CD14-positive monocyte (primary cell): ENCODE results near the gene KCNJ16. TPM values are rescaled to one million over a fixed set of nuclear protein-coding genes. Genes with fewer than 3 reads are reported as not detected.
A peak's percentile ranks its signal among the peaks of the same experiment; 100 is the strongest.

Experiments used
- DNase-seq, 3 donors: peaks; one replicate each; pipeline ENCODE4 v3.0.0-alpha.2; 2011 to 2022
- H2AFZ ChIP-seq: 2 replicates; pipeline ENCODE4 v1.6.0; 2012; ENCODE audit warnings: mild to moderate bottlenecking, low read depth, low read length, inconsistent platforms; ENCODE audit not compliant: insufficient read depth, poor library complexity, severe bottlenecking
- H3K27ac ChIP-seq, 2 donors: 1 replicate in 1 of 2; 2 replicates in 1 of 2; pipeline ENCODE4 v1.5.1; 2012 to 2013; ENCODE audit warnings: low read length in 2 of 2, control low read depth in 1 of 2, inconsistent platforms in 1 of 2, low read depth in 1 of 2, mild to moderate bottlenecking in 1 of 2
- H3K27me3 ChIP-seq, 2 donors: one replicate each; pipeline versions ENCODE4 v1.6.0 to v1.6.1; 2011 to 2013; ENCODE audit warnings: low read length in 2 of 2; ENCODE audit not compliant: control insufficient read depth in 2 of 2, insufficient read depth in 2 of 2
- H3K36me3 ChIP-seq, 2 donors: replicated peaks in 1 of 2; 1 replicate in 1 of 2; 2 replicates in 1 of 2; pipeline versions ENCODE4 v1.5.1 to v1.6.1; 2012 to 2013; ENCODE audit warnings: low read length in 2 of 2, control low read depth in 1 of 2, inconsistent platforms in 1 of 2, mild to moderate bottlenecking in 1 of 2; ENCODE audit not compliant: insufficient read depth in 2 of 2, control insufficient read depth in 1 of 2
- H3K4me1 ChIP-seq, 2 donors: 1 replicate in 1 of 2; 2 replicates in 1 of 2; pipeline versions ENCODE4 v1.5.1 to v1.6.1; 2012 to 2013; ENCODE audit warnings: low read length in 2 of 2, control low read depth in 1 of 2, inconsistent platforms in 1 of 2, mild to moderate bottlenecking in 1 of 2, moderate library complexity in 1 of 2; ENCODE audit not compliant: insufficient read depth in 2 of 2, control insufficient read depth in 1 of 2
- H3K4me2 ChIP-seq: replicated peaks from 2 replicates; pipeline ENCODE3; 2012; ENCODE audit warnings: low read length, moderate library complexity, mild to moderate bottlenecking; ENCODE audit not compliant: poor library complexity, severe bottlenecking; ENCODE audit errors: extremely low read depth
- H3K4me3 ChIP-seq, 3 experiments: fragments of 200-600 bp in 1 of 3; sonication (generic) in 1 of 3; replicated peaks in 1 of 3; 1 replicate in 2 of 3; 2 replicates in 1 of 3; pipeline ENCODE4 v1.5.1; 2011 to 2013; ENCODE audit warnings: low read length in 3 of 3, mild to moderate bottlenecking in 3 of 3, control low read depth in 2 of 3, low read depth in 2 of 3, inconsistent platforms in 1 of 3, moderate library complexity in 1 of 3
- H3K79me2 ChIP-seq: 2 replicates; pipeline ENCODE4 v1.6.0; 2012; ENCODE audit warnings: mild to moderate bottlenecking, control low read depth, inconsistent platforms, low read length, moderate library complexity; ENCODE audit not compliant: insufficient read depth
- H3K9ac ChIP-seq: 2 replicates; pipeline ENCODE4 v1.6.0; 2017; ENCODE audit warnings: low read length, mild to moderate bottlenecking; ENCODE audit not compliant: insufficient read depth, poor library complexity, severe bottlenecking
- H3K9me3 ChIP-seq, 2 donors: replicated peaks in 1 of 2; 1 replicate in 1 of 2; 2 replicates in 1 of 2; pipeline versions ENCODE4 v1.5.1 to v1.6.1; 2012 to 2013; ENCODE audit warnings: low read length in 2 of 2, control low read depth in 1 of 2; ENCODE audit not compliant: control insufficient read depth in 1 of 2, insufficient read depth in 1 of 2
- H4K20me1 ChIP-seq: 2 replicates; pipeline ENCODE4 v1.6.0; 2012; ENCODE audit warnings: mild to moderate bottlenecking, low read length, control low read depth, moderate library complexity; ENCODE audit not compliant: insufficient read depth
- H3K27ac Mint-ChIP-seq, 7 donors: one replicate each; pipeline ENCODE4 v1.8.0; 2020; ENCODE audit warnings: mild to moderate bottlenecking in 7 of 7, mixed read lengths in 7 of 7, moderate library complexity in 6 of 7, inconsistent platforms in 2 of 7
- H3K27me3 Mint-ChIP-seq, 3 donors: one replicate each; pipeline ENCODE4 v1.8.0; 2021 to 2022; ENCODE audit warnings: low read depth in 3 of 3, mild to moderate bottlenecking in 3 of 3, mixed read lengths in 3 of 3, moderate library complexity in 3 of 3, inconsistent platforms in 1 of 3
- H3K36me3 Mint-ChIP-seq, 2 donors: one replicate each; pipeline ENCODE4 v1.8.0; 2020; ENCODE audit warnings: mixed read lengths in 2 of 2, inconsistent platforms in 1 of 2, mild to moderate bottlenecking in 1 of 2
- H3K4me1 Mint-ChIP-seq: one replicate; pipeline ENCODE4 v1.8.0; 2020; ENCODE audit warnings: mild to moderate bottlenecking, mixed read lengths
- H3K4me3 Mint-ChIP-seq, 2 donors: one replicate each; pipeline ENCODE4 v1.8.0; 2020; ENCODE audit warnings: mild to moderate bottlenecking in 2 of 2, mixed read lengths in 2 of 2, moderate library complexity in 1 of 2
- H3K9me3 Mint-ChIP-seq, 7 donors: one replicate each; pipeline ENCODE4 v1.8.0; 2020 to 2022; ENCODE audit warnings: mixed read lengths in 7 of 7, mild to moderate bottlenecking in 6 of 7, moderate library complexity in 6 of 7, inconsistent platforms in 2 of 7
- WGBS: methylation state at CpG from one replicate; pipeline ENCODE4 v1.1.5; 2013; ENCODE audit warnings: missing lambda C conversion rate; ENCODE audit not compliant: insufficient coverage; 5-methylcytosine and 5-hydroxymethylcytosine counted together
- intact Hi-C, 2 donors: fragments of 100-400 bp; cut with micrococcal nuclease; formaldehyde crosslinking; loops; one replicate each; pipeline versions ENCODE4 v1.15.0 to v1.15.1; 2023
- polyA plus RNA-seq, 3 donors: library from polyadenylated mRNA; depleted of rRNA in 1 of 3; unstranded in 2 of 3; stranded (reverse) in 1 of 3; fragments of 300-500 nt in 2 of 3; fragments of >200 nt in 1 of 3; fragmentation: Illumina TruSeq in 2 of 3; gene quantifications; 1 replicate in 2 of 3; 2 replicates in 1 of 3; pipeline ENCODE4 v1.2.3, GENCODE V29; 2012 to 2021
- TF ChIP-seq, protein P1 (sequence below): fragments of 200-600 bp; IDR thresholded peaks from one replicate; pipeline ENCODE4 v1.8.0; 2022; ENCODE audit warnings: antibody characterized with exemption, mild to moderate bottlenecking

KCNJ16 gene
- polyA plus RNA-seq, 3 donors: not detected

DNA sequence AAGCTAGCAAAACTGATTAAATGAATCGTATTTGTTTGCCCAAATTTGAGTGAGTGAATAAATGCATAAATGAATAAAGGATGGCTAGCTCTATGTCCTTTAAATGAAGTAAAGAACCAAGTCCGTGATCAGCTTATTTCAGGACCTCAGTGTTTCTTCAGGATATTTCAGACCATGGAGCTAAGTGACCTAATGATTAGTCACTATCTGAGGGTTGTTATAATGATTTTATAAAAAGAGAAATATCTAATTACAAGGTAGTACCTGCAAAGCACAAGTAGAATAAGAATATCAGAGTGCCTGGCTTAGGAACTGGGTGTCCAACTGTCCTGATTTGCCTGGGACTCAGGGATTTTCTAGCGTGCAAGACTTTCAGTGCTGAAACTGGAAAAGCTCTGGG is 106.8 kb downstream of the KCNJ16 start:
- intact Hi-C loops: no loop called here
- peaks cover 26% of the 10 kb centered on the region in 2 donors for H3K36me3 Mint-ChIP-seq
- no peak for DNase-seq
- Histone ChIP-seq H4K20me1 (peaks cover 57% of the 10 kb centered on the region), H3K27me3 (no peaks in the 10 kb centered on the region), H3K9me3 (no peaks in the 10 kb centered on the region), H3K79me2 (peaks cover 22% of the 10 kb centered on the region), H3K36me3 (peaks cover 6 to 31% of the 10 kb centered on the region in 2 donors), H3K27ac (no peak overlapping the region), H3K4me3 (no peak overlapping the region), H3K4me2 (no peak overlapping the region), H2AFZ (no peak overlapping the region), H3K4me1 (peaks cover 3 to 8% of the 10 kb centered on the region in 2 donors), H3K9ac (no peak overlapping the region)
- TF ChIP-seq, protein P1, sequence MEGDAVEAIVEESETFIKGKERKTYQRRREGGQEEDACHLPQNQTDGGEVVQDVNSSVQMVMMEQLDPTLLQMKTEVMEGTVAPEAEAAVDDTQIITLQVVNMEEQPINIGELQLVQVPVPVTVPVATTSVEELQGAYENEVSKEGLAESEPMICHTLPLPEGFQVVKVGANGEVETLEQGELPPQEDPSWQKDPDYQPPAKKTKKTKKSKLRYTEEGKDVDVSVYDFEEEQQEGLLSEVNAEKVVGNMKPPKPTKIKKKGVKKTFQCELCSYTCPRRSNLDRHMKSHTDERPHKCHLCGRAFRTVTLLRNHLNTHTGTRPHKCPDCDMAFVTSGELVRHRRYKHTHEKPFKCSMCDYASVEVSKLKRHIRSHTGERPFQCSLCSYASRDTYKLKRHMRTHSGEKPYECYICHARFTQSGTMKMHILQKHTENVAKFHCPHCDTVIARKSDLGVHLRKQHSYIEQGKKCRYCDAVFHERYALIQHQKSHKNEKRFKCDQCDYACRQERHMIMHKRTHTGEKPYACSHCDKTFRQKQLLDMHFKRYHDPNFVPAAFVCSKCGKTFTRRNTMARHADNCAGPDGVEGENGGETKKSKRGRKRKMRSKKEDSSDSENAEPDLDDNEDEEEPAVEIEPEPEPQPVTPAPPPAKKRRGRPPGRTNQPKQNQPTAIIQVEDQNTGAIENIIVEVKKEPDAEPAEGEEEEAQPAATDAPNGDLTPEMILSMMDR: no peak
- WGBS: 92% methylated on average over 1 of the region's 3 CpGs
- H3K9me3 Mint-ChIP-seq: peaks cover 0 to 5% (median 0%) of the 10 kb centered on the region in 7 donors
- H3K27ac Mint-ChIP-seq: peak overlapping the region in 5 of 7 donors; percentile 3 to 85 (median 23)
- peaks cover 17% of the 10 kb centered on the region for H3K4me1 Mint-ChIP-seq
- no peak overlapping the region for H3K4me3 Mint-ChIP-seq
- peaks cover 0 to 2% (median 0%) of the 10 kb centered on the region in 3 donors for H3K27me3 Mint-ChIP-seq

DNA sequence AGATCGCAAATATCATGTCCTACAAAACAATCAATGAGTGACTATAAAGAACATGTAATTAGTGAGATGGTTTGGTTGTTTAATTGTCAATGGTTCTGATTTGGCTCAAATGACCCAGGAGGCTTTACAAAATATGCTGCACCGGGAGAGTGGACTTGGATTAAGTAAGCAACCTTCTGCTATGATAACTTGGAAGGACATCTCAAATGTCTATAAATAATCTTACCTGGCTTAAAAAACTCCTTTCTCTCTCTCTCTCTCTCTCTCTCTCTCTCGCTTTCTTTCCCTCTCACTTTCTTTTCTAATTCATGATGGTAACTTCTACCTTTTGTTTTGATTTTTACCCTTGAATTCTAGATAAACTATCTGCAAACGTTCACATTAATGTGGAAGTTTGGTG is 108.5 kb downstream of the KCNJ16 start:
- Mint-ChIP-seq H3K4me3 (no peak overlapping the region), H3K27me3 (peaks cover 0 to 4% (median 2%) of the 10 kb centered on the region in 3 donors), H3K4me1 (peaks cover 3% of the 10 kb centered on the region), H3K27ac (no peak overlapping the region), H3K36me3 (peaks cover 11 to 13% of the 10 kb centered on the region in 2 donors), H3K9me3 (peaks cover 0 to 2% (median 0%) of the 10 kb centered on the region in 7 donors)
- Histone ChIP-seq H3K27ac (no peak overlapping the region), H3K9me3 (no peaks in the 10 kb centered on the region), H4K20me1 (peaks cover 41% of the 10 kb centered on the region), H3K4me3 (no peak overlapping the region), H3K36me3 (peaks cover 0 to 17% of the 10 kb centered on the region in 2 donors), H3K27me3 (no peaks in the 10 kb centered on the region), H3K4me2 (no peak overlapping the region), H3K4me1 (no peaks in the 10 kb centered on the region), H2AFZ (no peak overlapping the region), H3K9ac (no peak overlapping the region), H3K79me2 (peaks cover 8% of the 10 kb centered on the region)
- intact Hi-C loops: no loop called here
- no peak for DNase-seq
- no CpG with 5 or more reads among the region's 4 CpGs for WGBS
- TF ChIP-seq, protein P1: no peak
